T-helper 1 cell treated with Interleukin-12 subunit alpha and Interleukin-12 subunit beta and Interleukin-4 antibody, amounts not matched to agents 30 ng/mL and 1 ng/mL, for 36 hours (primary cell): ENCODE measurements around the gene RALB. TPM values are rescaled to one million over a fixed set of nuclear protein-coding genes. Genes with fewer than 3 reads are reported as not detected.

Experiments
- intact Hi-C: fragments of 100-400 bp; cut with micrococcal nuclease; formaldehyde crosslinking; loops from one replicate; pipeline ENCODE4 v1.15.1; 2024
- total RNA-seq: library from RNA; stranded (reverse); gene quantifications from 2 replicates; pipeline ENCODE4 v1.2.3, GENCODE V29; 2022

The RALB gene
- total RNA-seq, 1 donor from 2014 or later: 134 TPM

DNA sequence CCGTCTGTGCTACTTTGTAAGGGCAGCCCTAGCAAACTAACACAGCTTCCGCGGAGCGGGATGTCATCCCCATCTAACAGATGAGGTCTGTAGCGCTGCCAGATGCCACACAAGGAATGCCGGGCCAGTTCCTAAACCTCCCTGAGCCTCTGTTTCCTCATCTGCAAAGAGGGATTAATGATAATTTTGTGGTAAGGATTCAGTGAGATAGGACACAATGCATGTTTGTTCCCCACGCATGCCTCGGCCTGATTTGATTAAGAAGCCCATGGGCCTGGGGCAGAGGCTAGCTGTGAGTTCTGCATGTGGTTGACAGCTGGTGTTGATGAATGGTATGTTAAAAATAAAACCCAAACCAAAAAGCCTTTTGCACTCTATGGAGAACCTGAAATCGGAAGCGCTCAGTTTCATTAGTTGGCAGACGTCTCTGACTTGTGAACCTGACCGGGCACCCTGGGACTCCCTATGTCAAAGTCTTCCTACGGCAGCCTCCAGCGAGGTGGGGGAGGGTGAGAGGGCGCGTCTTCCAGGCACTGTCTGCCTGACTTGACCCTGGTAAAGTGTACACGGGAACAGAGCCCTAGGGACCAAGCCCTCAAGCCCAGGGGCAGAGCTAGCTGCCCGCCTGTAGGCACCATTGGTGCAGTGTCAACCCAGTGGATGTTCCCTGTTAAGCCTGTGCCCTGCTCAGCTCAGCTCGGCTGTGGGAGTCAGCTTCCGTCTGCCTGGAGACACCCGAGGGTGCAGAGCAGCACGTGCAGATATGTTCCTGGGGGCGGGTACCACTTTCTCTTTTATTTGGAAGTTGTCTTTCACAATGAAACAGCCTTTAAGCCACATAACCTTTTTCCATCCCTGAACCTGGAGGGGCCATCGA is 78.5 kb downstream of the RALB start:
- intact Hi-C loops: no loop called here

DNA sequence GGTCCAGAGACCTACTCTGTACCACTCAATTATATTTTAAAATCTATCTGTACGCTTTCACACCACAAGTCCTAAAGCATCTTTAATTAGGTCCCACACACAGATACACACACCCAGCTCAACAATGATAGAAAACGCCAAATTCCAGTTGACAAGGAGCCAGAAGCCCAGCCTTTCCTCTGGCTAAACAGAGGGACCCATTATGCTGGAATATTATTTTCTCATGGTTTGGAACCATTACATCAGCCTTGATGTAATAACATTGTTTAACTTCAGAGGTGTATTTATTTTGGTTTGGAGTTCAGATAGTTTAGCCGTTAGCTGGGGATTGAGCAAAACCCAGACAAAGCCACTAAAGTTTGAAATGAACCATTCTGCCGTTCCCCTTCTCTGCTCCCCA is 79.3 kb downstream of the RALB start:
- intact Hi-C loops: no loop called here

DNA sequence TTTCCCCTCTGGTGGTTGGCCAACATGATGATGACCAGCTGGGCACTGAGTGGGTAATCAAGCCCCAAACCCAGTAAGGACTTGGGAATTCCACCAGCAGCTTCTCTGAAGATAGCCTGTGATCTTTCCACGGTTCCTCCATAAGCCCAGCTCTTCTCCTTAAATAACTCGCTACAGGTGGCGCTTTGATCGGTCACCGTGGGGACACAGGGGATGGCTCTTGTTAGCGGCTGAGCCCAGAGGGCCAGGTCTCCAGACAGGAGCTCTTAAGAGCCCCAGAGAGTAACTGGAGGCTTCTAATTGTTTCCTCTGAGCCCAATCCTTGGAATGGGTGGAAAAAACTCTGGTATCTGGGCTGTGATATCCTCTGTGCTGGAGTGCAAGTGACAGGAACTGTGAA is 79.7 kb downstream of the RALB start:
- intact Hi-C loops: no loop called here

DNA sequence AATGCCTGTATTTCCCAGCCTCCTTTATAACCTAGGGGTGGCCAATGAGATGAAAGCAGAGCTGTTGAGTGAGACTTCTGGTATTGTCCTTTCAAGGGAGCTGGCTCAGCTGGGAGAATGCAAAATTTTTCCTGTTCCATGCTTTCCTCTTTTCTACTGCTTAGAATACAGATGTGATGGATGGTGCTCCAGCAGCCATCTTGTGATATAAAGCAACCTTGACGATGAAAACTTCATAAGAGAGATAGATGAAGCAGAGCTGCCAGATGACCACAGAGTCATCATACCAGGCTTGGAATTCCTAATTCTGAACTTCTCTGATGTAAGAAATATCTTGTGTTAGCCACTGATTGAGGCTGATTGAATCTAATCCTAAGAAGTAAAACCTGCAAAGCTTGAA is 81.4 kb downstream of the RALB start:
- intact Hi-C loops: no loop called here

GRCh38 chr2:120336749-120337148 is 84.1 kb downstream of the RALB start:
- intact Hi-C loops: no loop called here

DNA sequence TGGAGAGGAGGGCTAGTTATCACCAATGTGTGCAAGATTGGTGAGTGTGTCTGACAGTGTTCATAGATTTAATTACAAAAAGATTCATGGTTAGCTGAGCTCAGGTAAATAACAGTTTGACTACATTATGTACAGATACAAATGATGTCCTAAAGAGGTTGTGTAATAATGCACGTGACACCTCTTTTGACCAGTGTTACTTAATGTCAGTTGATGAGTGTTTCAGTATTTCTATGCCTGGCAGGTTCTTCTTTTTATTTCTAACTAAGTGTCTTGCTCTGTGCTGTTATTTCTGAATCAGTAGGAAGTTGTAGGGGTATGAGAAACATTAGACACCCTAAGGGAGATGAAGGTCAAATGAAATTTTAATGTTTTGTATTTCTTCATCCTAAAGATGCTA is 85.4 kb downstream of the RALB start:
- intact Hi-C loops: no loop called here

GRCh38 chr2:120341977-120342376 is 89.3 kb downstream of the RALB start:
- intact Hi-C loops: loop anchor here (10.0 kb wide), 3 partner anchors 183 to 1497 kb away; partner anchors contain the start of gene EN1

DNA sequence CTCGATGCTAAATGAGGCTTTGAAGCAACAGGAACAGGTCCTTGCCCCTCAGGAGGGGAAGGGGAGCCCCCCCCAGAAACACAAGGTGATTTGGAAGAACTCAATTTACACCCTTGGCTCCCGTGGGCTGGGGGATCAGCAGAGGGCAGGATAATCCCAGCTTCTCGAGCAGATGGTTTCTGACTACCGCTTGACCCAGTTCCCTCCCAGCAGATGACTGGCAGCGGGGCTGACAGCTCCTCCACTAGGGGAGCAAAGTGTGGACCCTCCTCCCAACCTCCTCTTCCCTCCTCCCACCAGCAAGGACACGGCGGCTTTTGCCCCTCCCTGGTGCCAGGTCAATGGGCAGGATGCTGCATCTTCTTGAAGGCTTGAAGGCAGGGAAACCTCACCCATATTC is 89.8 kb downstream of the RALB start:
- intact Hi-C loops: loop anchor here (10.0 kb wide), 3 partner anchors 182 to 1498 kb away; partner anchors contain the start of gene EN1

DNA sequence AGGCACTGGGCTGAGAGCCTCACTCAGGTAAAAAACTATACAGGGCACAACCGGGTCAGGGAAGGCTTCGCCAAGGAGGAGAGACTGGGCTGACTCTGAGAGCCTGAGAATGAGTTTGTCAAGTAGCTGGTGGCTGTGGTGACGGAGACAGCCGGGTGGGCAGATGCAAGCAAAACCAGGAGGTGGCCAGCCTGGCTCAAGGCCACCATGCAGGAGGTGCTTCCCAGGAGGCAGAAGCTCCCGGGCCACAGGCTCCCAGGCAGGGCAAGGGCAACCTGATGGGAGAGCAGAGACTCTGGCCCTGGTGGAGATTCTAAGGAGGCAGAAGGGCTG is 90.4 kb downstream of the RALB start:
- intact Hi-C loops: loop anchor here (1.0 to 10.0 kb wide), 6 partner anchors 94 to 1498 kb away; partner anchors contain the start of gene EN1

GRCh38 chr2:120343433-120344105 is 90.9 kb downstream of the RALB start:
- intact Hi-C loops: loop anchor here (1.0 to 10.0 kb wide), 6 partner anchors 94 to 1499 kb away; partner anchors contain the start of gene EN1

Other genes starting within 250 kb of the RALB start
- gene EPB41L5, start 239.8 kb upstream of the RALB start, total RNA-seq: 1.8 and 2.1 TPM in 2 replicates
- 38.1 and 41.5 TPM in 2 replicates for gene TMEM185B, start 29.5 kb upstream of the RALB start, total RNA-seq
- gene INHBB, start 93.3 kb downstream of the RALB start, total RNA-seq: not detected in 2 replicates